SU-DHL-6 (cell line): Measurements from ENCODE around the gene GTF3C1.

Experiments
- EZH2phosphoT487 ChIP-seq: fragments of 200-600 bp; sonication (generic), shearing (Covaris generic); conservative IDR thresholded peaks from 2 replicates; pipeline ENCODE4 v1.6.1; 2018; ENCODE audit warnings: mild to moderate bottlenecking, antibody characterized with exemption, low read length, moderate library complexity, mixed read lengths
- TF ChIP-seq, protein P1 (sequence below): fragments of 200-600 bp; sonication (generic); IDR thresholded peaks from one replicate; pipeline ENCODE4 v1.5.1; 2017; ENCODE audit warnings: antibody characterized with exemption, mild to moderate bottlenecking, low read length, moderate library complexity; ENCODE audit not compliant: insufficient read depth, poor library complexity, severe bottlenecking

DNA sequence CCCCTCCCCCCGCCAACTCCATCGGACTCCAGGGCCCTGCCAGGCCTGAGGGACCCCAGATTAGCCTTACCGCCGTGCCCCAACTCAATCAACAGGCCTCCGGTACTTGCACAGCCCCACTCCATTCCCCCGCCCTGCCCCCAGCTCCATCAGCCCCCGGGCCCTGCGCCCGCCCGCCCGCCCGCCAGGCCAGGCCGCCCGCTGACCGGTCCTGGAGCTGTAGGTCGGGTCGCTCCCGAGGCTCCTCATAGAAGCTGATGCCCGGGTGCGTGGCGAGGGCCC, 308 bp downstream of the GTF3C1 start:
- TF ChIP-seq, protein P1, sequence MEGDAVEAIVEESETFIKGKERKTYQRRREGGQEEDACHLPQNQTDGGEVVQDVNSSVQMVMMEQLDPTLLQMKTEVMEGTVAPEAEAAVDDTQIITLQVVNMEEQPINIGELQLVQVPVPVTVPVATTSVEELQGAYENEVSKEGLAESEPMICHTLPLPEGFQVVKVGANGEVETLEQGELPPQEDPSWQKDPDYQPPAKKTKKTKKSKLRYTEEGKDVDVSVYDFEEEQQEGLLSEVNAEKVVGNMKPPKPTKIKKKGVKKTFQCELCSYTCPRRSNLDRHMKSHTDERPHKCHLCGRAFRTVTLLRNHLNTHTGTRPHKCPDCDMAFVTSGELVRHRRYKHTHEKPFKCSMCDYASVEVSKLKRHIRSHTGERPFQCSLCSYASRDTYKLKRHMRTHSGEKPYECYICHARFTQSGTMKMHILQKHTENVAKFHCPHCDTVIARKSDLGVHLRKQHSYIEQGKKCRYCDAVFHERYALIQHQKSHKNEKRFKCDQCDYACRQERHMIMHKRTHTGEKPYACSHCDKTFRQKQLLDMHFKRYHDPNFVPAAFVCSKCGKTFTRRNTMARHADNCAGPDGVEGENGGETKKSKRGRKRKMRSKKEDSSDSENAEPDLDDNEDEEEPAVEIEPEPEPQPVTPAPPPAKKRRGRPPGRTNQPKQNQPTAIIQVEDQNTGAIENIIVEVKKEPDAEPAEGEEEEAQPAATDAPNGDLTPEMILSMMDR, result no peak
- TF ChIP-seq EZH2phosphoT487, result no peak
